EL (cell line): Measurements from ENCODE around the gene PGC.

Experiments
- DNase-seq: peaks from one replicate; pipeline ENCODE4 v3.0.0-alpha.2; 2016

The PGC gene

DNA sequence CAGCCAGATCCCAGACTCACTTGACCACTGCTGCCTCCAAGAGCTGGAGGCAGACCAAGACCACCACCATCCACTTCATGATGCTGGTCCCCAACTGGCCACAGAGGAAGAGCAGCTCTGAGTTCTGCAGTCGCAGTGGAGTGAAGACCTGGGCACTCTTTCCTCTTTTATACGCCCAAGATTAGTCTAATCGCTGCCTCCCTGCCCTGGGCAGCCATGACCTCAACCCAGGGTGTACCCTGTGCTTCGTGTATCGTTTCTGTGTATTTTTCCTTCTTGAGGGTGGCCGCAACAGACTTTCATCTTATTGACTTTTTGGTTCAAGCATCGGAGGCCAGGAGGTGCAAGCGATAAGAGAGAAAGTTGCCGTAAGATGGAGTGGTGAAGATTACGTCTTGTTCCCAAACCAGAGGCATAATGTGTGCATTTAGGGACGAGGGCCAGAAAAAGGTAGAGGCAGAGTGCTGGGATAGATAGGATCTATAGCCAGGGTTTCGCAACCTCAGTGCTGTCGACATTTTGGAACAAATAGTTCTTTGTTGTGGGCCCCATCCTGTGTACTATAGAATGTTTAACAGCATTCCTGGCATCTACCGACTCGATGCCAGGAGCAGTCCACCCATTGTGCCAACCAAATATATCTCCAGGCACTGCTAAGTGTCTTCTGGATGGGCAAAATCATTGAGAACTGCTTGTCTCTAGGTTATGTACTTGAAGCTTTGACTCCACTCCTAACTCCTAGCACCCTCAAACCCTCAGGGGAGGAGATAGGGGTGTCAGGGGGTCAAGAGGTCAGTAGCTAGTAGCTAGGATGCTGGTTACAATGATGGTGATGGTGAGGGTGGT, at the start of gene PGC:
PGC (minus strand) TSS at position 142 of the 846 bp plus-strand sequence; CDS start at position 79, 63 bp downstream.
- DNase-seq = no peak

DNA sequence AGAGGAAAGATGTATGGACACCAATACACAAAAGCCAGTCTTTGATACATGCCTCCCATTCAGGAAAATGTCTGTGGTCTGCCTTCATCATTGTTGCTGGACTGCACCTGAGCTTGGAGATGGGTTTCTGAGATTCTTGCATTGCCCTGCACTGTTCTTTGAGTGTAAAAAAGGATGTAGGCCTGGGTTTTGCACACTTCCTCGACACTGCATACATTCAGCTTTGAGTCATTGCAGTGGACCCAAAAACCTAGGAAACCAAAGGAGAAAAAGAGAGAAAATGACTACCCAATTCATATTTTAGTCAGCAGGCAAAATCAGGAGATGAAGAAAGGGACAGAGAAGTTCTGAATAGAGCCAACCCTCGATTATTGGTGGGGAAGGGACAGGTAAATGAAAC, 49.3 kb upstream of the PGC start:
- no peak for DNase-seq

DNA sequence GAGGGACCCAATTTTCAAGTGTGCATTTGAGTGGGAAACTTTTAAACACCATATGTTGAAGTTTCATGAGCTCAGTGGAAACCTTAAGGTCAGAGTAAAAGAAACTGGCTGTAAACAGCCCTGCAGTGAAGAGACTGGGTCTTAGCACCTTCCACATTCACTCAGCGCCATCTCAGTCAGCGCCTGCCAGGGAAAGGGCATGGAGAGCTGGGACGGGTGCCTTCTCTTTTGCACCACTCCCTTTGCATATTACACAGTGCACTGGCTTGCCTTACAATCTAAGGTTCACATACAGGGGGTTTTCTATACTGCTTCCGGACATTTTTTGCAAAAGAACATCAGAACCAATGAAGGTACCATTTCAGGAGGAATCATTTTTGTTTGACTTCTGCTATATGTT, 44.8 kb upstream of the PGC start:
- no peak for DNase-seq

- no peak for DNase-seq
Measured at GRCh38 chr6:41791305-41791704, 44.1 kb upstream of the PGC start.

GRCh38 chr6:41790045-41790444, 42.8 kb upstream of the PGC start:
- no peak for DNase-seq

- DNase-seq = no peak
Measured at GRCh38 chr6:41789390-41789724, 42.2 kb upstream of the PGC start.

- peak; percentile 94 for DNase-seq
Measured at GRCh38 chr6:41787219-41787917, 40.2 kb upstream of the PGC start, which contains the start of gene TOMM6. TSS of gene TOMM6 (plus strand) at chr6:41787694. CDS start at chr6:41787698, 4 bp downstream.

GRCh38 chr6:41786451-41787218, 39.4 kb upstream of the PGC start:
- peak; percentile 83 for DNase-seq

- DNase-seq = peak; percentile 43
Measured at GRCh38 chr6:41785689-41786450, 38.7 kb upstream of the PGC start.

DNA sequence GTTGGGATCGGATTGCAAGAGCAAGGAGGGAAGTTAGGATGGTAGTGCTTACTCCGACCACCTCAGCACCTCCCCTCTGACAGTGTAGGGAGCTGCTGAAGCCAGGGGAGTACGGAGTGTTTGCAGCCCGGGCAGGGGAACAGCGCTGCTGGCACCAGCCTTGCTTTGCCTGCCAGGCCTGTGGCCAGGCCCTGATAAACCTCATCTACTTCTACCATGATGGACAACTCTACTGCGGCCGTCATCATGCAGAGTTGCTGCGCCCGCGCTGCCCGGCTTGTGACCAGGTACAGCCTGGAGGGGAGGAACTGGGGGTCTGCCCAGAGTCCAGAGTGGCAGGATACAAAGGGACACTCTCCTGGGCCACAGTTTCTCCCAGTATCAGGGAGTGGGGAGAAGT, 38.1 kb upstream of the PGC start:
- no peak for DNase-seq

DNA sequence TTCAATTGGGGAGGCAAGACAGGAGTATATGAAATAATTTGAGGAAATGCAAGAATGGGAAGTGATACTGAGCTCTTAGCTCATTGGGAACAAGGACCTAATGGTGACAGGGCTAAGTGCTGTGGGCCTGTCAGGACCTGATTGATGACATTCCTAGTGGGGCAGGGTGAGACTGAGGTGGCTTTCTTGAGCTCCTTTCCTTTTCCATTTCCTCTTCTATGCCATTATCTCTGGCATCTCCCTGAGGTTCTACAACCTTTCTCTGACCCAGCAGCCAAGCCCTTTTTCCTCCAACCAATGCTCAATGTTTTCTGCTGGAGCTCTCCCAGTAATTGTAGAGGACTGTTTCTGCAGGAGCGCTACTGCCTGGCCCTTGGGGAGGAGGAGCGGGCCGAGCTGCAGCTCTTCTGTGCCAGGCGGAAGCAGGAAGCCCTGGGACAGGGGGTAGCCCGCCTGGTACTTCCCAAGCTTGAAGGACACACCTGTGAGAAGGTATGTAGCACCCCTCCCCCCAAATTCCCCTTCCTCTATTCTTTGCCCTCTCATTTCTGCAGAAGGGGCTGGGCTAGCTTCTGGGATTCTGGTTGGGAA, 37.5 kb upstream of the PGC start:
- no peak for DNase-seq

GRCh38 chr6:41783106-41783780, 36.0 kb upstream of the PGC start:
- no peak for DNase-seq

GRCh38 chr6:41781366-41781730, 34.2 kb upstream of the PGC start:
- no peak for DNase-seq

DNA sequence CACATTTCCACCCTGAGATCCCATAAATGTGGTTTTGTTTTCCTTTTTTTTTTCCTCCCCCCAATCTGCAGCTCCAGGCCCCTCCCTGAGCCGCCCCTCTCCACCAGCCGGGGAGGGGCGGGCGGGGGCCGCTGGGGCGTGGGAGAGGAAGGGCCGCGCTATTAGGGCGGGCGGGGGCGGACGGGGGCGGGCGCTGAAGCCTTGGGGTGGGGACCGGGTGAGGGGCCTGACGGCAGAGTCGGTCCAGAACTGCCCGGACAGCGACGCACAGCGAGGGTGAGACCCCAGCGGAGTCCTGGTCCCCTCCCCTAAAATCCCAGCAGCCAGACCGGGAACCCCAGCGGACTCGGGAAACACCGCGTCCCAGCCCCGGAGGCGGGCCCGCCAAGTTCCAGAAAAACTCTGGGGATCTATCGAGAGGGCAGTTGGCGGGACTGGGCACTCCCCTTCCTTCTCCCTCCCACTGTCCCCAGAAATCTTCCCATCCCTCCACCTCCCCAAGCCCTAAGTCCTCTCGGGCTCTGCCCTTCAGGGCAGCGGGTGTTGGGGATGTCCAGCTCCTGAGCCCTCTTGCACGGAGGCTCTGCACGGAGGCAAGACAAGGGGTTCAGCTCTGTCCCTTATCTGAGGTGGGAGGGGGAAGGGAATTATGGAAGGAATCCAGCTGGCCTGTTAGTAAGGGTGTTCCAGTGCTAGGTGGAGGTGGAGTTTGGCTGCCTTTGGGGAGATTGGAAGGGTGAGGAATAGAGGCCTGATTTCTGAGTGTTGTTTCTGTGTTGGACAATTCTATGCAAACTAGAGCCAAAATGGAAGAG, 33.6 kb upstream of the PGC start, which contains the start of gene PRICKLE4:
PRICKLE4 (plus strand) TSS at position 232 of the 815 bp plus-strand sequence. CDS start 2,692 bp downstream, outside the sequence.
- DNase-seq = peak; percentile 41

GRCh38 chr6:41779788-41780550, 32.8 kb upstream of the PGC start, which contains the start of gene FRS3:
TSS of gene FRS3 (minus strand) at chr6:41779900. CDS start at chr6:41776987, 2,913 bp downstream.
- DNase-seq = peak; percentile 91

DNA sequence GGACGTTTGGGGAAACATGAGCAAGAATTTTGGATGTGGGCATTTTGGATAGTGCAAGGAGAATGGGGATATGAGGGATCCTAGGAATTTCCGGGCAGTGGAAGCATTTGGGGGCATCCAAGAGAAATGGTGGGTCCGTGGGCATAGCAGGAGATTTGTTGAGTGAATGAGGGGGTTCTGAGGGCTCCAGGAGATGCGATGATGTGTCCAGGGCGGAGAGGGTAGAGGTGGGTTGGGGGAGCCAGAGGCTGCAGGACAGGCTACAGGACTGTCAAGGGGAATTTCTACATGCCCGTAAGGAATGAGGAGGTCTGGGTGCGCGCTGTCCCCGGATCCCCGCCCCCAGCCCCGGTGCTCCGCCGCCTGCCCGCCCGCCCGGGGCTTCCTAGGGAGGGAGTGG, 32.1 kb upstream of the PGC start:
- peak; percentile 18 for DNase-seq

DNA sequence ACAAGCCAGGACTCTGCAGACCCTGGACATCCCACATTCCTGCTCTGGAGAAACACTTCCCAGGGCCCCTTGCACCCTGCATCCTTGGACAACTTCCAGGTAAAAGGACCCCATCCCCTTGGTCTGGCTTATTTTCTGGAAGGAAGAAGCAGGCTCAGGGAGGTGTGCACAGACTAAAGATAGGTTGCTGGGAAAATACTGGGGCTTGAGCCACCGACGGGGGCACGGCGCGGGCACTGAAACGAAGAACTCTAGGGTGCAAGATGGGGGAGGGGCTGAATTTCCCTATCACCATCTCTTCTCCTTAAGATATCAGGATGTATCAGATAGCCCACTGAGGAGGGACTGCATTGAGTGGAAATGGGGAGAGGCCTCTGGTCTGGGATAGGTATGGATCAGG, 31.7 kb upstream of the PGC start:
- no peak for DNase-seq

GRCh38 chr6:41777551-41778285, 30.5 kb upstream of the PGC start:
- DNase-seq = no peak

DNA sequence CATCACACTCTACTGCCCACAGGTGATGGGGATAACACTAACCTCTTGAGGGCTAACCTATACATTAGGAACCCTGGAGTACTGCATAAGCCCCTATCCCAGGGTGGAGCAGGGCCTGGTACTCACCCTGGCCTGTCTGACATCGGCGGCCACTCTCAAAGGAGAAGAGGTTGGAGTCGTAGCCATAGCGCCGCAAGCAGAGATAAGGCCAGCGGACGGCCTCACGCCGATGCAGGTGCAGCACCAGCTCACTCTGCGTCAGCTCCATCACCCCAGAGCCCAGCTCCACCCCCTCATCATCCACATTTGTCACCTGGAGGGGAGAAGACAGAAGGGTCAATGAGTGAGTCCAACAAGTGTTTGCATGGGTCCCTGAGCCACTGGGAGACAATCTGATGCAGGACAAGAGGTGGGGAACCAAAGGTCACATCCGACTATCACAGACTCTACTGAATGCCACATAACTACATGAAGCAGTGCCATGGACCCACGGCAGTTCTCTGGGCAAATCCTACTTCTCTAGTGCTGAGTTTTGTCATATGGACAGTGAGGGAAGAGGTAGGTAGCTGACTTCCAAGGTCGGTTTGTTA, 28.2 kb upstream of the PGC start:
- no peak for DNase-seq
